ENCODE data around the gene SPEM1. TPM values are rescaled to one million over a fixed set of nuclear protein-coding genes. Genes with fewer than 3 reads are reported as not detected.

SPEM1 gene
- total and polyA plus RNA-seq, 7 donors, result 0.06 TPM; not detected in 6

DNA sequence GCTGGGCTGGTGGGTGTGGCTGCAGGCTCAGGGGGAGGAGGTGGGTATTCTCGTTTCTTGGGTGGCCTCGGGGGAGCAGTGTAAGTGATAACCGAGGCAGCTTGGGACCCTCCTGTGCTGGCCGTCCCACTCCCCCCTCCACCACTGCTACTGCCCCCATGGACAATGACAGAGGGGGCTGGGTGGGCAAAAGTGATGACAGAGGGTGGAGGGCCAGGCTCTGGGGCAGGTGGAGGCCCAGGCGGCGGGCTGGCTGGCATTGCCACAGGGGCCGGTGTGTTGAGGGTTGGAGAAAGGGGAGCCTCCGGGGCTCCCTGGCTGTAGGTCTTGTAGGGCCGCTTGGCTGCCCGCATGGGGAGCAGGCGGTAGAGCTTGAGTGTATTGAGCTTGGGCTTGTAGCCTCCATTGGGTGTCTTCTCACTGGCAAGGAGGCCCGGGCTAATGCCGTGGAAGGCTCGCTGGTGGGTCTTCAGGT is 43.3 kb downstream of the SPEM1 start:
- H3K4me1 ChIP-seq, result peaks cover 17% of the 10 kb centered on the region
- H3K27ac ChIP-seq, result no peak overlapping the region
- 83 to 88% (median 87%) methylated on average over 14 of the region's 14 CpGs for WGBS, 3 donors
- peaks cover 0 to 52% of the 10 kb centered on the region in 2 donors for H3K36me3 ChIP-seq (ENCODE audit: insufficient read depth in 1 of 2, low read depth in 1 of 2)
- no peak overlapping the region for H3K4me3 ChIP-seq
- H3K27me3 ChIP-seq (ENCODE audit: insufficient read depth in 3 of 3, low read length in 2 of 3), result no peaks in the 10 kb centered on the region
- intact Hi-C loops (cut with DNase I), result no loop called here
- H3K9me3 ChIP-seq, result no peaks in the 10 kb centered on the region
- TF ChIP-seq CTCF (IDR thresholded peaks at IDR 0.05), result no peak
- no peak for ATAC-seq
- DNase-seq, result no peak

GRCh38 chr17:7464081-7464480 is 44.0 kb downstream of the SPEM1 start:
- no peak for TF ChIP-seq CTCF (IDR thresholded peaks at IDR 0.05)

DNA sequence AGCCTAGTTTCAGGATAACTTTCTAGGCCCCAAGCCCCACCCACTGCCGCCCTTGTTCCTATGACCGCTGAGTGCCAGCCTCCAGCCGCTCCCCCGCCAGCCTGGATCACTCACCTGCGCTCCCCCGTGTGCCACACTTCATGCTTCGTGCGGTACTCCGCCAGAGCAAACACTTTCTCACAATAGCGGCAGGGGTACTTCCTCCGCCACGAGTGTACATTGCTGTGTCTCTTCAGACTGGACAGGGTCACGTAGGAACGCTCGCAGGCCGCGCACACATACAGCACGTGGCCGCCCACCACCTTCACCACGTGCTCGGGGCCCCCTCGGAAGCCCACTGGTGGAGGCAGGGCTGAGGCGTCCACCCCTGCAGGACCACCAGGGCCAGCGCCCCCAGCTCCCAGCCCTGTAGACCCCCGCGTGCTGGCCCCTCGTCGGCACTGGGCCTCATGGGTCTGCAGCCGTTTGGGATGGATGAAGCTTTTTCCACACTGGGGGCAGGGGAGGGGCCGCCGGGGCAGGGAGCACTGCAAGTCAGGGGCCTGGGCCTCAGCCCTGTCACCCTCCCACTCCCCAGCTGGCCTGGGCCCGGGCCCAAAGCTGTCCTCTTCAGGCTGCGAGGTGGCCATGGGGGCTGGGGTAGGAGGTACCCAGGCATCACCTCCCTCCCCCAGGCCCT is 45.6 kb downstream of the SPEM1 start:
- Histone ChIP-seq H3K36me3 (ENCODE audit: insufficient read depth in 1 of 2, low read depth in 1 of 2) (peaks cover 0 to 47% of the 10 kb centered on the region in 2 donors), H3K27ac (peak overlapping the region; percentile 66), H3K27me3 (ENCODE audit: insufficient read depth in 3 of 3, low read length in 2 of 3) (no peaks in the 10 kb centered on the region), H3K4me3 (no peak overlapping the region), H3K9me3 (no peaks in the 10 kb centered on the region), H3K4me1 (peaks cover 24% of the 10 kb centered on the region)
- DNase-seq (no peak), ATAC-seq (peak in 2 of 4 donors; percentile 1 to 3)
- TF ChIP-seq CTCF (IDR thresholded peaks at IDR 0.05), result no peak
- intact Hi-C loops (cut with DNase I), result no loop called here
- WGBS, 3 donors, result 84 to 88% (median 87%) methylated on average over 32 to 33 of the region's 33 CpGs

More at GRCh38 chr17:7464081-7464480, 44.0 kb downstream of the SPEM1 start:
- 88 to 94% (median 94%) methylated on average over 9 of the region's 9 CpGs for WGBS, 3 donors
- Histone ChIP-seq H3K36me3 (ENCODE audit: insufficient read depth in 1 of 2, low read depth in 1 of 2) (peaks cover 0 to 47% of the 10 kb centered on the region in 2 donors), H3K27ac (no peak overlapping the region), H3K4me1 (peaks cover 17% of the 10 kb centered on the region), H3K9me3 (no peaks in the 10 kb centered on the region), H3K4me3 (no peak overlapping the region), H3K27me3 (ENCODE audit: insufficient read depth in 3 of 3, low read length in 2 of 3) (no peaks in the 10 kb centered on the region)
- DNase-seq, result no peak
- no peak for ATAC-seq
- intact Hi-C loops (cut with DNase I), result no loop called here

DNA sequence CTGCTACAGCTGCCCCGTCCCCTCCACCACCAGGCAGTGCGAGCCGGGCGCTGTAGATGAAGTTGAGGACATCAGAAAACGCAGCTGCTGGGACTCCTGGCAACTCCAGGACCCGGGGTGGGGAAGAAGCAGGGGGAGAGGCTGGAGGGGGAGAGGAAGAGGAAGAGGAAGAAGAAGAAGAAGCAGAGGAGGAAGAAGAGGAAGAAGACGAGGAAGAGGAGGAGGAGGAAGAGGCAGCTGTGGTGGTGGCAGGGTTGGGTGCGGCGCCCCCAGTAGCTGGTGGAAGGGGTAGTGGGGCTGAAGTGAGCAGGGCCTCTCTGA is 46.2 kb downstream of the SPEM1 start:
- Histone ChIP-seq H3K36me3 (ENCODE audit: insufficient read depth in 1 of 2, low read depth in 1 of 2) (peaks cover 0 to 47% of the 10 kb centered on the region in 2 donors), H3K9me3 (no peaks in the 10 kb centered on the region), H3K27ac (peak overlapping the region; percentile 66), H3K4me1 (peaks cover 27% of the 10 kb centered on the region), H3K4me3 (no peak overlapping the region), H3K27me3 (ENCODE audit: insufficient read depth in 3 of 3, low read length in 2 of 3) (no peaks in the 10 kb centered on the region)
- intact Hi-C loops (cut with DNase I), result no loop called here
- TF ChIP-seq CTCF (IDR thresholded peaks at IDR 0.05), result no peak
- 59 to 65% (median 62%) methylated on average over 9 of the region's 9 CpGs for WGBS, 3 donors
- DNase-seq, result no peak
- no peak for ATAC-seq
